ENCODE data around the gene PITX3.
A peak's percentile ranks its signal among the peaks of the same experiment; 100 is the strongest.
"Not testable (repeated sequence)": the region's sequence is repeated elsewhere in the genome, so short reads cannot be mapped to it uniquely, and the experiment has no call there.

PITX3 gene

DNA sequence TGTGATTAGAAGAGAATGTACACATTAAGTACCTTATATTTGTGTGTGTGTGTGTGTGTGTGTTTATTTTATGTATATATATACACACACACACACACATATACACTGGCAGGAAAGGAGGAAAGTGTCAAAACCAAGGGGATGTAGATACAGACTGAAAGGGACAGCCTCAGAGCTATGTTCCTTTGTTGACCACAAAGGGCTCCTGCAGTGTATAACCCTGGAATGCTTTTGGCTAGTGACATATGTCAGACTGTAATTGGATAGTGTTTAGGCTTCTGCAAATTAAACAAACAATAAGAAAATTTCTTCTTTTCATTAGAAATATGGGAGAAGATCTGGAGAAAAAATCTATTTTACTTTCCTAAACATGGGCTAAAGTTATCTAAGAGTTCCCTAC, 19.9 kb upstream of the PITX3 start:
- no peak for DNase-seq (ENCODE audit: low read depth in 1 of 2, low spot score in 1 of 2)

DNA sequence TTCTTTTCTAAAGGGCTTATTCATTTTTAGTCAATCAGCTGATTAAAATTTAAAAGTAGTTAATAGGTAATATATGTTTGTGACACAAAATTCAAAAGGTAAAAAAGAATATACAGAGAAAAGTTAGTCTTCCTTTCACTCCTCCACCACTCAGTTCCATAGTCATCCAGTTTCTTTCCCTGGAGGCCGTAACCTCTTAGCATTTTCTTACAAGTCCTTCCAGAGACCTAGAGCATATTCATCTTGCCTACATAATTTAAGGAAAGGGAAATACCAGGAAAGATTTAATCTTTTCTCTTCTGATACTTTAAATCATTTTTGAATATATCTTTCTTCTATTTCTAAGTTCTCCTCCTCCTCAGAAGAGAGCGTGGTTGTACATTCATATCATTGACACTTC, 14.1 kb upstream of the PITX3 start:
- DNase-seq (ENCODE audit: low read depth in 1 of 2, low spot score in 1 of 2) = no peak

DNA sequence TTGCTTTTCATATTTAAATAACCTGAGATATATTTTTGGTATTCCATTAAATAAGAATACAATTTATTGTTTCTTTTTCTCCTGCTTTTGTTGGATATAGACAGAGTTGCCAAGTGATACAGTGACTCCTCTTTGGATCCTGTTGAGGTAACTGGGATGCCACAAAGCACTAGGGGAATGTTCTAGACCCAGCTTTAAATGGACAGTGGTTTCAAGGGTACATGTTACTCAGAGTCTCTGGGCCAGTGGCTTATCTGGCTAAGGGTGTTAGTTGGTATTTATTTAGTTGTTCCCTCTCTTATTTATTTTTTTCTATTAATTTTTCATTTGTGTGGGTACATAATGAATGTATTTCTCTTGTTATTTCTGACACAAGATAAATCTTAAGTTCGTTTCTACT, 13.1 kb upstream of the PITX3 start:
- no peak for DNase-seq (ENCODE audit: low read depth in 1 of 2, low spot score in 1 of 2)

DNA sequence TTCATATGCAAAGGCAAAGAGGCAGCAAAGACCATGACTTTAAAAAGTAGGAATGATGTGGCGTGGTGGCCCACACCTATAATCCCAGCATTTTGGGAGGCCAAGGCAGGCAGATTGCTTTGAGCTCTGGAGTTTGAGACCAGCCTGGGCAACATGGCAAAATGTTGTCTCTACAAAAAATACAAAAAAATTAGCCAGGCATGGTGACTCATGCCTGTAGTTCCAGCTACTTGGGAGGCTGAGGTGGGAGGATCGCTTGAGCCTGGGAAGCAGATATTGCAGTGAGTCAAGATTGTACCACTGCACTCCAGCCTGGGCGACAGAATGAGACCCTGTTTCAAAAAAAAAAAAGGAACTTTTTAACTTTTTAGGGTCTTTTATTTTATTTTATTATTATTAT, 11.2 kb upstream of the PITX3 start:
- not testable (repeated sequence) for DNase-seq (ENCODE audit: low read depth in 1 of 2, low spot score in 1 of 2)

DNA sequence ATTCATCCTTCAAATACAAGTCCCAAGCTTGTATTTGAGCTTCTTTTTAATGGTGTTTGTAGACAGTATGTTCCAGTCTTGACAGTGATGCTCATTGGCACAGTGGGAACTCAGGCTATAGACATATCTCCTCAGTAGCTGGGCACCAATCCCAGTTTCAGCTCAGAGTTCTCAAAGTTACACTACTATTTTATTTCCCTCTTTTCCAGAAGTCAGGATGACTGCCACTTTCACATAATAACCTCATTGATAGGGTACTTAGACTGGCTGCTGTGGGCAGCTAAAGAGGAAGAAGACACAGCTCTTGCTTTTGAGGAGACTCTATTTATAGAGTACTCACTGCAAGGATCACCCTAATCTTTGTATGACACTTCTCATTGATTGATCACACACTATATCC, 6.4 kb upstream of the PITX3 start:
- no peak for DNase-seq (ENCODE audit: low read depth in 1 of 2, low spot score in 1 of 2)

DNA sequence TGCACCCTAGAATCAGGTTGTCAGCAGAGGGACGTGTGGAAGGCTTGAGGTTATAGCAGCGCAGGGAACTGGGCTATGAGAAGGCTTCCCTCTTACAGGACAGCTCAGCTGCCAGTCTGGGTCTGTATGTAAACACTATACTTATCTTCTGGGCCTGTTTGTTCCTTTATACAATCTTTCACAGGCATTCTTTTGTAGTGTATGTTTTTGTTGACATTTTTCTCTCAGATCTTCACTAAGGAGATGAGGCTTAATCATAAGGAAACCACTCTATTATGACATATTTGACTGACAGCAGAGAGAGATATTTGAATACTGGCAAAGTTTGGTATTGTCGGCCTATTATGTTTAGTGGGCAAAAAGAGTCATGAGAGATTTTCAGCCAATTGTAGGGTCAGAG, 4.9 kb upstream of the PITX3 start:
- no peak for DNase-seq (ENCODE audit: low read depth in 1 of 2, low spot score in 1 of 2)

DNA sequence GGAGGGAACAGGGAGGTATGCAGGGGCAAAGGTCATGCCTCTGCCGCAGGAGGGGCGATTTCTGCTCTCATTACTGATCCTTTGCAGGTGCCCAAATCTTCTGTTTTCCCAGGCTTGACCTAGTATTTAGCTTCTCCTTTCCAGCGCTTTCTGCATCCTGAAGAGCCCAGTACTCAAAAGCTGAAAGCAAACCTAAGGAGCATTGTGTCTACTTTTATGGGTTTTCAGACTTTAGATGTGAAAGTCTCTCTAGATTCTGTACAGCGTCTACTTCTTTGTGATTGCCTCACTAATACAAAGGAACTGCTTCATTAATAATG, 4.6 kb upstream of the PITX3 start:
- no peak for DNase-seq (ENCODE audit: low read depth in 1 of 2, low spot score in 1 of 2)

DNA sequence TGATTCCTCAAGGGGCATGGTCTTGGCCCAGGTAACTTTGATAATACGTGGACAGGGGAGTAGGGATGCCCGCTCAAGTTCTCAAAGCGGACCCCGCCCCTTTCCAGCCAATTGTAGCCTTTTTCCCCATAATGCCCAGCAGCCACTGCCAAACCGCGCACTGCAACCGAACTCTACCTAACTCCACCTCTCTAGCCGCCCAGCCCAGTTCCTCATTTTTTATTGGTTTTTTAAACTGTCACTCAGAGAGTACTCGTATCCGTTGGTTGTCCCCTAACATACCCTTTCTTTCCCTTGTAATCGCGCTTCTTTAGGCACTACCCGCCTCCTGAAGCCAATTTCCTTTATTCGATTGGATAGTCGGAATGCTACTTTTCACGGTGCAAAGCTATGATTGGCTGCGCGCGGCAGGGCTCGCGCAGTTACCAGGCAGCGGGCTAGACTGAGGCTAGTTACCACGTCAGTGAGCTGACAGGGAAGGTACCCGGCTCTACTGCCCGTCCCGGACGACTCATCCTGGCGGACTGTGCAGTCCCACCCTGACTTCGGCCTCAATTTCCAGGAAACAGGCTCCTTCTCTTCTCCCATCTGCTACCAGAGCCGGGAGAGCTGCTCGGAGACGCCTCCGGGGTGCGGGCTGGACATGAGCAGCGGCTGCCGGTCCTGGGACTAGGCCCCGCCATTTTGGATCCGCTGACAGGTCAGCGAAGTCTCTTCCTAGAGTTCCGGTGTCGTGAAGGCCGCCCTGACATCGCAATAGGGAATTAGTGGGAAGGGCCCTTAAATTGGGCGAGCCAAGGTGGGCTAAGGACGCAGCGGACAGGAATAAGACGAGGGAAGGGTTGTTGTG, 4.0 kb upstream of the PITX3 start, which contains the start of gene GBF1:
Gene GBF1 (plus strand): TSS at position 451 of the 850 bp plus-strand sequence. CDS start 13,407 bp downstream, outside the sequence.
- peak; percentile 71 to 87 for DNase-seq (ENCODE audit: low read depth in 1 of 2, low spot score in 1 of 2)

DNA sequence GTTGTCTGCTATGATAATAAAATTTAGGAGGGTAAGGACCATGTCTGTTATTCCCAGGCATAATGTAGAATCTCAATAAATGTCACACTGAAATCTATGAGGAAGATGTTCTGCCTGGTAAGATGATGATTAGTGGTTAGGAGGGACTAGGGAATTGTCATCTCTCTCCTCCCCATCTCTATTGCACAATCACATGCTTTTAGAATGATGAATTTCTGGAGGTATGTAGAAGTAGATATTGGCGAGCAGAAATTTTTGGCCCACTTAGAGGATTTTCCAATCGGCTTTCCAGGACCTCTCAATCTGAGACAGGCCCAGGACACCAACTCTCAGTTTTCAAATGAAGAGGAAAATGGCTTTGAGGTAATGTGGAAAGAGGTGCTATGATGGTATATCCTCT, 2.0 kb upstream of the PITX3 start:
- DNase-seq (ENCODE audit: low read depth in 1 of 2, low spot score in 1 of 2) = no peak

DNA sequence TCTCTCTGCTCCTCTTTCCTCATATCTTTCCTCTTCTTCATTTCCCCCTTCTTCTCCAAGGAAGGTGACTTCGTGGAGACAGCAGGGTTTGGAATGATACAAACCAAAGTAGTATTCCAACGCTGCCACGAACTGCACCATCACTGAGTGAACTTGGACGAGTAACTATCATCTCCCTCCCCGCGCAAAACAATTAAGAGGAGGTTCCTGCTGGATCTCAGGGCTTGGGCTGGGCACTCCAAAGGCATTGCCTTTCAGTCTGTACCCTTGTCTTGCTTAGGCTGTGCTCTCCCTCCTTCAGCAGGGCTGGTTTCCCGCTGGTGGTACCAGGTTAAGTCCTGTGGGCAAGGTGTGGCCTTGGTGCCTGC, 790 bp upstream of the PITX3 start:
- DNase-seq (ENCODE audit: low read depth in 1 of 2, low spot score in 1 of 2) = no peak

DNA sequence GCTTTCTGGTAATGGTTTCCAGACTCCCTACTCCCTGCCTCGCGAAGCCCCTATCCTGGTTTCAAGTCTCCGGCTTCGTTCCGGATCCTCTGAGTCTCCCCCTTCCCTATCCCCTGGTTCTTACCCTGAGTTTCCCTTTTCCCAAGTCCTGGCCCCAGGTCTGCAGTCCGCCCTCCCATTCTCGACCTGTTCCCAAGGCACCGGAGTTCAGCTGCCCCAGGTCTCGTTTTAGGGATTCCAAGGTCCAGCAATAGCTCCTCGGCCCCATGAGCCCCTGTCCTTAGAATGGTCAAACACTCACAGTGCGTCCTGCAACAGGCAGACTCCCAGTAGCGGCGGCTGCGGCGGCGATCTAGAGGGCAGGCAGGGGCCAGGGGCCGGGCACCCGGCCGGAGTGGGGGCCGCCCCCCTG, 274 bp downstream of the PITX3 start:
- DNase-seq (ENCODE audit: low read depth in 1 of 2, low spot score in 1 of 2) = no peak

DNA sequence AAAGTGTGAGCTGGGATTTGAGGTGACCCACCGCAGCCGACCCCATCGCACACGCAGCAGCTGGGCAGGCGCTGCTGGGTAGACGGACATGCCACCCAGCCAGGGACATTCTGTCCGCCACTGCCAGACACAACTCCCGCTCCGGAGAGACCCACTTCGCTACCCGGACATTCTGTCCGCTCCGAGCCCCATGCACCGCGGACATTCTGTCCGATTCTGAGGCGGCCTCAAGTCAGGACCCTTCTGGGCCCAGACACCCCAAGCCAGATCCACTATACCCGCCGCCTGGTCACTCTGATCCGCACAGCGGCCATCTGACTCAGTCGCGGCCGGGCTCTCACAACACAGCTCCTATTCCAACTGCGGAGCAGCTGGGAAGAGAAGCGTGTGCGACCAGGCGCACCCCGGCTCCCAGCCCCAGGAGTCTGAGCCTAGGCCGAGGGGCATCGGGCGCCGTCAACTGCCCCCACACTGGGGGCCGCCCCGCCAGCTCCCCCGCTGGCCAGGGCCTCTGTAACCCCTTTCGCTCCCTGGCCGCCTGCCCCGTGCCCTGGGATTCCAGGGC, 763 bp downstream of the PITX3 start:
- DNase-seq (ENCODE audit: low read depth in 1 of 2, low spot score in 1 of 2) = no peak

DNA sequence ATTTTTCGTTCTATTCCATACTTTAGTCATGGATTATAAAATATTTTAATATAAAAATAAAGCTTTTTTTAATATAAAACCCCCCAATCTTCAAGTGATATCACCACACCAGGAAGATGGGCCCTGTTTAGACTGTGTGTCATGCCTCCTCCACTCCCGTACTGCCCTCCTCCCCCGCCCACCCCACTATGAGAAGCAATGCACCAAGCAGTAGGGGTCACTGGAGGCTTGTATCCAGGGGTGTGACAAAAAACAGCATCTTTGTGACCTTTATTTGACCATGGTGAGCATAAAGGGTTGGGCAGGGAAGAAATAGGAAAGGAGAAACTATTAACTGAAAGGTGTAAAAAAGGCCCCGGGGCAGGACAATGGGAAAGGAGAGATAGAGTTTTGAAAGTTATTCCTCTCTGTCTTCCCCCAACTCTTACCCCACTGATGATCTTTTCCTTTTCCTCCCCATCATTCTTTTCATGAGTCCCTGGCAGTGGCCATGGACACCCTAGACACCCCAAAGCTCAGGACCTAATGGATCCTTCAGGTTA, 3.5 kb downstream of the PITX3 start:
- DNase-seq (ENCODE audit: low read depth in 1 of 2, low spot score in 1 of 2) = no peak

DNA sequence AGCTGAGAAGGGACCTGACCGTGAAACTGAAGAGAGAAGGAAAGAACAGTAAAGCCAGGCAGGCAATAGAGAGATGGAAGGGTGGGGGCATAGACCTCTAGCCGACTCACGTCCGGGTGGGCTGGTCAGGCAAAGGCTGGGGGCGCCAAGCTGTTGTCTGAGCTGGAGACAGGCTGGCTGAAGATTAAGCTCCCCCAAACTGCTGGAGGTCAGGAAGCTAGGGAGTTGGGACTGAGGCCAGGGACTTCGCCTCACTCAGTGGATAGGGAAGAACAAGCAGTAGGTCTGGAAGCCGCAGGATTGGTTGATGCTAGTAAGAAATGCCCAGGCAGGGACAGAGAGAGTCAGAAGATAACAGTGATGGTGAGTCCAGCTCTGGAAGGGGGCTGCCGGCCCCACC, 5.3 kb downstream of the PITX3 start:
- DNase-seq (ENCODE audit: low read depth in 1 of 2, low spot score in 1 of 2) = no peak

DNA sequence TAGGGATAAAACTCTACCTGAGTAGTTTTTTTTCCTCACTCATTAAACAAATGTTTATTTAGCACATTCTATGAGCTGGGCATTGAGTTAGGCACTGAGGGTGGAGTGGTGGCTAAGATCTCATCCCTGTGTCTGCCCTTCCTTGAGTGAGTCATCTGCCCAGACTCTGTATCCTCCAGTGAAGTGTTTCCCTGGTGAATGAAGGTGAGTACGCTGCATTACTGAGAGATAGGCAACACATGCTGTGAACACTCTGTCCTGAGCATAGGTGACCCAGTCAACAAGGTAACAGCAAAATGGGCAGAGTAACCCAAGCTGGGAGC, 5.8 kb downstream of the PITX3 start:
- no peak for DNase-seq (ENCODE audit: low read depth in 1 of 2, low spot score in 1 of 2)

DNA sequence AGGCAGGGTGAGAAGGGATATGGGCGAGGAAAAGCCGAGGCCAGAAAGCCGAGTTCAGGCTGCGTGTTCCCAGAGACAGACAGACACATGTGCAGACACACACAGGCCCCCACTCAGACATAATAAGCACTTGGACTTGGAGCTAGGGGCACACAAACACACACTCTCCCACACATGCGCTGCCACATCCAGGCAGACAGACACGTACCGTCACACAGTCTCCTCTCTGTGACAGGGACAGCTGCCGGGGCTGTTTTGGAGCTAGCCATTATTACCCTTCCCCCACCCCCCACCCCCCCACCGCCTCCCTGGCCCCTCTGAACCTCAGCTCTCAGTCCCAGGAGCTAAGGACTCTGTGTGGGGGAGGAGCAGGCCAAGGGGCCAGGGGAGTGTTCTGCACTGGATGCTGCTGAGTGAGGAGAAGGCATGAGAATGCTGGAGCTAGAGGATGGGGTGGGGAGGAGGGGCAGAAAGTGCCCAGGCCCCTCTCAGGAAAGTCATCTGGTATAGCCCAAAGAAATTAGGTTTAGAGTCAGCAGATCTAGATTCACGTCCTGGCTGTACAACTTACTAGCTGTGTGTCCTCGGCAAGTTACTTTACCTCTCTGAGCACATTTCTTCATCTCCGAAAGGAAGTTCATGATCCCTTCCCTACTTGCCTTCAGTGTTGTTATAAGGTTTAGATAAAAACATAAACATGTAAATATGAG, 6.3 kb downstream of the PITX3 start:
- DNase-seq (ENCODE audit: low read depth in 1 of 2, low spot score in 1 of 2) = no peak

DNA sequence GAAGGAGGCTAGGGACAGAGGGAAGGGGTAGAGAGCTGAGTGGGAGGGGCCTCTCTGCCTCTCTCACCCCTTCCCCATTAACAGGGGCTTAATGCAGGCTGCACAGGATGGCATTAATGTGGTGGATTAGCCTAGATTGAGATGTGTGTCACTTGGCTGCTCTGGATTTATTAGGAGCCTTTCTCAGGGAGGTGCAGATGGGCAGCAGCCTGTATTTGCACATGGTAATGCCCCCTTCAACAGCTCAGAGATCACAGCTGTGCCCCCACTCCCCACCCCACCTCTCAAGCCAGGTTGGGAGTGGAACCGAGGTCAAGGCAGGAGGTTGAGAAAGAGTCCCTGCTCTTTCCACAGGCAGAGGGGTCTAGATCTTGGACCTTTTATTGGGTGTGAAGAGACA, 7.3 kb downstream of the PITX3 start:
- DNase-seq (ENCODE audit: low read depth in 1 of 2, low spot score in 1 of 2) = no peak

DNA sequence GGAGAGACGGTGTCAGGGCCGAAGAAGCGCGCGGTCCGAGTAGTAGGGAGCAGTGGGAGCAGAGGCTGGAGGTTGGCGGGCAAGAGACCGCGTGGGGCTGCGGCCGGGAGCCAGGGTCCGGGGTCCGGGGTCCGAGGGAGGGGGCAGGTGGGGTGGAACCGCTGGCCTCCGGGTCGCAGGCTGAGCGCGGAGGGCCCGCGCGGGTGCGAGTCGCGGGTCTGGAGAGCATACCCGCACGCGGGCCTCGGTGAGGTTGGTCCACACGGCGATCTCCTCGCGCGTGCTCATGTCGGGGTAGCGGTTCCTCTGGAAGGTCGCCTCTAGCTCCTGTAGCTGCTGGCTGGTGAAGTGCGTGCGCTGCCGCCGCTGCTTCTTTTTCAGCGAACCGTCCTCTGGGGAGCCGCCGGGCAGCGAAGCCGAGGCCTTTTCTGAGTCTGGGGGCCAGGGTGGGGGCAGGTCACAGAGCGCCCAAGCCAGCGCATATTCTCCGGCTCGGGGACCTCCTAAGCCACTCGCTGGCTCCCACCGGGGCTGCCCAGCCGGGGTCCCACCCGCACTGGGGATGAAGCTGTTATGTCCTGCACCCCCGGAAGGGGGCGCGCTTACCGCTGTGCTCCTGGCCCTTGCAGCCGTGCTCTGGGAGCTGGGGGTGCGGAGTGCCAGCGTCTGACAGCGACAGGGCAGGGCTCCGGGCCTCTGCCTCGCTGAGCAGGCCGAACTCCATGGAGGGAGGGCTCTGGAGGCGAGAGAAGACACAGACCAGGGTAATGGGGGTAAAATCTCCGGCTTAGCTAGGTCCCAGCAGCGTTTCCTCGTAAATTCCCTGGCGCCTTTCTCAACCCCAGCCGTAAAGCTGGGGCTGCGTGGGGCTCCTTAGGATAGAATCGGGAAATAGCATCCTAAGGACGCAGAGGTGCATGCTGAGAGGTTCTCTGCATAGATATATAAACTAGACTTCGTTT, 9.7 kb downstream of the PITX3 start:
- peak; percentile 53 to 58 for DNase-seq (ENCODE audit: low read depth in 1 of 2, low spot score in 1 of 2)

DNA sequence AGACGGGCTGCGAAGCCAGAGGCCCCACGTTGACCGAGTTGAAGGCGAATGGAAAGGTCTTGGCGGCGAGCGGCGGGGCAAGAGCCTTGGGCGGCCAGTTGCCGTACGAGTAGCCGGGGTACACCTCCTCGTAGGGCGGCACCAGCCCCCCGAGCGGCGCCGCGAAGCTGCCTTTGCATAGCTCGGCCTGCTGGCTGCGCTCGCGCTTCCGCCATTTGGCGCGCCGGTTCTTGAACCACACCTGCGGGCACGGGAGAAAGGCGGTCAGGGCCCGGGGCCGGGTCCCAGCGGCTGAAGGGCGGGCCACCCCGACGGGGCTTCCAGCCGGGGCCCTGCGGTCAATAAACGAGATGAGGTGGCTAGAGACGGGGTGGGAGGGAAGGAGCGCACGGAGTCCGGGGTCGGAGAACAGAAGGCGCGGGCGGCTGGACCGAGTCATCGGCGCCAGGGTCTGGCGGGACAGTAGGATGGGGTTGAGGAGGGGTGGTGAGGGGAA, 10.4 kb downstream of the PITX3 start:
- DNase-seq (ENCODE audit: low read depth in 1 of 2, low spot score in 1 of 2) = no peak

DNA sequence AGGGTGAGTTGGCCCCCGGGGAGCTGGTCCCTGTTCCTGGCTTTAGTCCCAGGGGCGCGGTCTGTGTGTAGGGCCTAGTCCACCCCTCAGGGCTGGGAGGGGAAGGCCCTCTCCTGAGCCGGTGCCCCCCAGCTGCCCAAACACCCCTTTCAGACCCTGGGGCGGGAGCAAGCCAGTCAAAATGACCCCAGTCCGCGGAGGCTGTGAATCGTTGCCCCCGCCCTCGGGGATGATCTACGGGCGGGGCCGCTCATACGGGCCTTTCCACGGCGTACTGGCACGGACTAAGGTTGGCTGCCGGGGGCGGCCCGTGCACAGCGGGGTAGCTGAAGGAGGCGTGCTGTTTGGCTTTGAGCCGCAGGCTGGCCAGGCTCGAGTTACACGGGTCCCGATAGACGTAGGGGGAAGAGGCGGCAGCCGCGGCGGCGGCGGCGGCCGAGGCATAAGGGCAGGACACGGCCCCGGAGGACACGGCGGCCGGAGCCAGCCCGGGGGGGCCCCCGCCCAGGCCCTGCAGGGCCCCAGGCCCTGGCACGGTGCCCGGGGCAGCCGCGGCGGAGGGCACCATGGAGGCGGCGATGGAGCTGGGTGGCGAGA, 10.9 kb downstream of the PITX3 start:
- DNase-seq (ENCODE audit: low read depth in 1 of 2, low spot score in 1 of 2) = peak in 1 of 2 donors; percentile 26

Measured in activated CD4-positive, alpha-beta T cell treated with anti-CD3 and anti-CD28 coated beads, Interleukin-2, amount 50 U/mL, for 24 hours (primary cell).